Lung (tissue), 12 donors: ENCODE results near the gene IQCK. TPM values are rescaled to one million over a fixed set of nuclear protein-coding genes. Genes with fewer than 3 reads are reported as not detected.

Source experiments
- ATAC-seq: fragments of 200-7000 bp; cut with Tn5 transposase; one replicate; pipeline ENCODE4 v1.9.1; 2020; ENCODE audit warnings: moderate number of reproducible peaks; ENCODE audit not compliant: insufficient read depth, low FRiP score
- DNase-seq, 3 donors: peaks; one replicate each; pipeline ENCODE4 v3.0.0-alpha.2; 2013 to 2017
- H3K27ac ChIP-seq, 2 donors: one replicate each; pipeline ENCODE4 v1.5.1; 2013; ENCODE audit warnings: mild to moderate bottlenecking in 2 of 2, moderate library complexity in 2 of 2, control low read depth in 1 of 2, inconsistent platforms in 1 of 2, low read depth in 1 of 2, low read length in 1 of 2
- H3K27me3 ChIP-seq, 3 donors: one replicate each; pipeline ENCODE4 v1.5.1; 2013; ENCODE audit warnings: low read length in 2 of 3; ENCODE audit not compliant: control insufficient read depth in 3 of 3, insufficient read depth in 3 of 3
- H3K36me3 ChIP-seq, 4 donors: one replicate each; pipeline ENCODE4 v1.5.1; 2013; ENCODE audit warnings: low read length in 4 of 4, mild to moderate bottlenecking in 1 of 4, moderate library complexity in 1 of 4; ENCODE audit not compliant: control insufficient read depth in 4 of 4, insufficient read depth in 4 of 4
- H3K4me1 ChIP-seq, 5 donors: one replicate each; pipeline ENCODE4 v1.5.1; 2013; ENCODE audit warnings: low read length in 5 of 5, mild to moderate bottlenecking in 2 of 5, moderate library complexity in 1 of 5; ENCODE audit not compliant: control insufficient read depth in 5 of 5, insufficient read depth in 5 of 5
- H3K4me3 ChIP-seq: one replicate; pipeline ENCODE4 v1.5.1; 2013; ENCODE audit warnings: mild to moderate bottlenecking, control low read depth, moderate library complexity
- H3K9ac ChIP-seq, 2 donors: one replicate each; pipeline ENCODE4 v1.5.1; 2013; ENCODE audit warnings: low read length in 2 of 2, control low read depth in 1 of 2; ENCODE audit not compliant: insufficient read depth in 1 of 2
- H3K9me3 ChIP-seq, 4 donors: one replicate each; pipeline ENCODE4 v1.5.1; 2013; ENCODE audit warnings: low read length in 3 of 4, mild to moderate bottlenecking in 1 of 4, moderate library complexity in 1 of 4; ENCODE audit not compliant: control insufficient read depth in 4 of 4, insufficient read depth in 3 of 4
- CTCF ChIP-seq: IDR thresholded peaks from 2 replicates; pipeline ENCODE4 v1.5.1; 2012; ENCODE audit warnings: mild to moderate bottlenecking; ENCODE audit errors: control extremely low read depth, extremely low read depth
- WGBS, 2 donors: extraction: QIAGEN DNeasy Blood & Tissue Kit; methylation state at CpG; one replicate each; pipeline ENCODE4 v1.1.7; 2013; 5-methylcytosine and 5-hydroxymethylcytosine counted together
- polyA plus RNA-seq, 2 donors: library from polyadenylated mRNA; stranded (reverse); fragments of 200-250 nt; gene quantifications; one replicate each; pipeline ENCODE4 v1.2.1, GENCODE V29; 2013
- total RNA-seq, 2 donors: library from RNA; depleted of rRNA in 1 of 2; stranded (reverse); fragments of >200 nt in 1 of 2; gene quantifications; one replicate each; pipeline ENCODE4 v1.2.1, GENCODE V29; 2014 to 2021
- donor health status: control.
- donor health status: control.
- donor health status: Bipolar disorder and iron deficiency.
- donor health status: healthy.
- donor health status: DM: yes; HTN: yes; CAD: no.

Gene IQCK
- total and polyA plus RNA-seq, 4 donors: 12.7 to 27.0 (median 20.4) TPM

GRCh38 chr16:19743816-19744159, 25.7 kb downstream of the IQCK start:
- ATAC-seq (no peak), DNase-seq (no peak)
- Histone ChIP-seq H3K9me3 (no peaks in the 10 kb centered on the region), H3K27me3 (no peaks in the 10 kb centered on the region), H3K27ac (no peak overlapping the region), H3K36me3 (peaks cover 0 to 9% (median under 1%) of the 10 kb centered on the region in 4 donors), H3K4me3 (no peak overlapping the region), H3K9ac (no peak overlapping the region), H3K4me1 (peaks cover 0 to 18% (median 8%) of the 10 kb centered on the region in 5 donors)
- TF ChIP-seq CTCF: no peak

DNA sequence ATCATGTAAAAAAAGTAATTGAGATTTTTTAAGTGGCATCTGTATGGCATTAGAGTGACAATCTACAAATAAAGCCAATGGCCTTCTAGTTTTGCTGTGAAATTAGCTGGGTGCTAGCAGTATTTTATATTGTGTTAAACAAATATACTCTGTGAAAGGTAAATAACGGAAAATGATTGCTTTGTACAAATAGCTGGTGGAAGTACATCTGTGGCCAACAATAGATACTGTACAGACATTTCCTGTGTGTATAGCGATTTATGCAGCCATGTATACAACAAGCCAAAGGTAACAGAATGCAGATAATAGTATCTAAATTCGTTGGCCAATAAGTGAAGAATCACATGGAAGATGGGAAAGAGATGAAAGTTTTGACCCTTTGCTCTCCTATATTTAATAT, 26.6 kb downstream of the IQCK start:
- WGBS, 2 donors: 56 to 69% methylated on average over 3 of the region's 3 CpGs
- H3K4me3 ChIP-seq: no peak overlapping the region
- no peaks in the 10 kb centered on the region for H3K27me3 ChIP-seq
- peaks cover 0 to 26% (median 12%) of the 10 kb centered on the region in 5 donors for H3K4me1 ChIP-seq
- H3K9ac ChIP-seq: no peak overlapping the region
- no peaks in the 10 kb centered on the region for H3K9me3 ChIP-seq
- H3K36me3 ChIP-seq: peaks cover 0 to 7% (median 0%) of the 10 kb centered on the region in 4 donors
- TF ChIP-seq CTCF: no peak
- no peak for ATAC-seq
- no peak overlapping the region for H3K27ac ChIP-seq
- no peak for DNase-seq

GRCh38 chr16:19745286-19746010, 27.4 kb downstream of the IQCK start:
- H3K9ac ChIP-seq: no peak overlapping the region
- H3K36me3 ChIP-seq: no peaks in the 10 kb centered on the region
- ATAC-seq (no peak), DNase-seq (no peak)
- no peak overlapping the region for H3K27ac ChIP-seq
- peaks cover 0 to 26% (median 12%) of the 10 kb centered on the region in 5 donors for H3K4me1 ChIP-seq
- TF ChIP-seq CTCF: no peak
- H3K4me3 ChIP-seq: no peak overlapping the region
- 92 to 94% methylated on average over 9 of the region's 9 CpGs for WGBS, 2 donors
- H3K9me3 ChIP-seq: no peaks in the 10 kb centered on the region
- no peaks in the 10 kb centered on the region for H3K27me3 ChIP-seq

DNA sequence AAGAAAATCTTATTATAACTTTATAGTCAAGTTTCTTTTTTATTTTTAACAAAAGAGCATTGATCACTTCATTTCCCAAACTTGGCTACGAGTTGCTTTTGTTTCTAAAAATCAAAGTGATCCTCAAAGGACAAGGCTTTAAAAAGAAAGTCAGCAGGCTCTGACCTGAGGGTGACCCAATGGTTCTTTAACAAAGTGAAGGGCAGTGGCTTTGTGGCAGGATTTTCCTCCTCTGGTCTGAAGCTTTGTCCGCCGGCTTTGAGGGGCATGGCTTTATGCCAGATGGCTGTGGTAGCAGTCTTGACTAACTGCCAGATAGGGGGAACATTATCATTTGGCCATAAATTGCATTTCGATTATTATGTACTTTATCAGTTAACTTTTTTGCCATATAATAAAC, 28.5 kb downstream of the IQCK start:
- Histone ChIP-seq H3K4me3 (no peak overlapping the region), H3K9ac (no peak overlapping the region), H3K27me3 (no peaks in the 10 kb centered on the region), H3K36me3 (no peaks in the 10 kb centered on the region), H3K9me3 (no peaks in the 10 kb centered on the region), H3K27ac (no peak overlapping the region), H3K4me1 (peaks cover 0 to 28% (median 12%) of the 10 kb centered on the region in 5 donors)
- 23 to 32% methylated on average over 4 of the region's 4 CpGs for WGBS, 2 donors
- DNase-seq (no peak), ATAC-seq (no peak)
- TF ChIP-seq CTCF: no peak
